ES-I3 (cell line): ENCODE data around the gene NEUROG2.
"Not testable (repeated sequence)": the region's sequence is repeated elsewhere in the genome, so short reads cannot be mapped to it uniquely, and the experiment has no call there.

Experiments used
- H3K36me3 ChIP-seq: 2 replicates; pipeline ENCODE4 v1.6.1; 2013; ENCODE audit warnings: mild to moderate bottlenecking, low read length, control low read depth, moderate library complexity; ENCODE audit not compliant: insufficient read depth
- H3K4me1 ChIP-seq: 2 replicates; pipeline ENCODE4 v1.6.1; 2013; ENCODE audit warnings: mild to moderate bottlenecking, control low read depth, low read length; ENCODE audit not compliant: insufficient read depth
- H3K9ac ChIP-seq: 2 replicates; pipeline ENCODE4 v1.6.1; 2013; ENCODE audit warnings: low read depth, mild to moderate bottlenecking, low read length, moderate library complexity
- H3K9me3 ChIP-seq: 2 replicates; pipeline ENCODE4 v1.6.1; 2013; ENCODE audit warnings: mild to moderate bottlenecking, low read length, moderate library complexity; ENCODE audit not compliant: control insufficient read depth, insufficient read depth

Gene NEUROG2

GRCh38 chr4:112516066-112516470 lies at the start of gene NEUROG2:
NEUROG2 (minus strand) TSS chr4:112516180; CDS start chr4:112515475, 705 bp downstream.
- peak within 1 kb of the TSS; percentile 51; the same call in 1 of the 2 replicates for H3K9ac ChIP-seq
- H3K9me3 ChIP-seq = no peaks in the 10 kb centered on the region
- no peaks in the 10 kb centered on the region for H3K36me3 ChIP-seq
- peaks cover 9% of the 10 kb centered on the region for H3K4me1 ChIP-seq

- H3K9ac ChIP-seq = no peak overlapping the region
- H3K9me3 ChIP-seq = no peaks in the 10 kb centered on the region
- no peaks in the 10 kb centered on the region for H3K4me1 ChIP-seq
- no peaks in the 10 kb centered on the region; the same call in 1 of the 2 replicates for H3K36me3 ChIP-seq
Measured at GRCh38 chr4:112564706-112565270, 48.8 kb upstream of the NEUROG2 start.

- H3K36me3 ChIP-seq = no peaks in the 10 kb centered on the region; the same call in 1 of the 2 replicates
Measured at GRCh38 chr4:112563431-112564200, 47.6 kb upstream of the NEUROG2 start.

GRCh38 chr4:112562254-112562879 lies 46.4 kb upstream of the NEUROG2 start:
- Histone ChIP-seq H3K9me3 (no peaks in the 10 kb centered on the region), H3K36me3 (peaks cover 4% of the 10 kb centered on the region), H3K9ac (no peak overlapping the region), H3K4me1 (no peaks in the 10 kb centered on the region)

More at GRCh38 chr4:112563431-112564200, 47.6 kb upstream of the NEUROG2 start:
- Histone ChIP-seq H3K9ac (no peak overlapping the region), H3K4me1 (no peaks in the 10 kb centered on the region), H3K9me3 (no peaks in the 10 kb centered on the region)

- Histone ChIP-seq H3K9me3 (no peaks in the 10 kb centered on the region), H3K9ac (no peak overlapping the region), H3K4me1 (no peaks in the 10 kb centered on the region), H3K36me3 (peaks cover 4% of the 10 kb centered on the region)
Measured at GRCh38 chr4:112560084-112560483, 44.1 kb upstream of the NEUROG2 start.

DNA sequence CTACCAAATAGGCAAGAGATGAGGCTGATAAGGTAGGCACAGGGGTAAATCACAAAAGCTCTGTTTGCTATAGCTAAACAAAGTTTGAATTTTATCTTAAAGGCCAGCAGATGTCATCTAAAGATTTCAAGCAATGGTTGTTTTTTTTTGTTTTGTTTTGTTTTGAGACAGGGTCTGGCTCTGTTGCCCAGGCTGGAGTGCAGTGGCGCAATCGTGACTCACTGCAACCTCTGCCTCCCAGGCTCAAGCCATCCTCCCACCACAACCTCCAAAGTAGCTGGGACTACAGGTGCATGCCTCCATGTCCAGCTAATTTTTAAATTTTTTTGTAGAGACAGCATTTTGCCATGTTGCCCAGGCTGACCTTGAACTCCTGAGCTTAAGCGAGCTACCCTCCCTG lies 43.1 kb upstream of the NEUROG2 start:
- peaks cover 4% of the 10 kb centered on the region for H3K36me3 ChIP-seq
- no peaks in the 10 kb centered on the region for H3K4me1 ChIP-seq
- H3K9me3 ChIP-seq = no peaks in the 10 kb centered on the region
- no peak overlapping the region for H3K9ac ChIP-seq

GRCh38 chr4:112557676-112558411 lies 41.9 kb upstream of the NEUROG2 start:
- Histone ChIP-seq H3K4me1 (no peaks in the 10 kb centered on the region), H3K9me3 (no peaks in the 10 kb centered on the region), H3K36me3 (peaks cover 4% of the 10 kb centered on the region), H3K9ac (no peak overlapping the region)

DNA sequence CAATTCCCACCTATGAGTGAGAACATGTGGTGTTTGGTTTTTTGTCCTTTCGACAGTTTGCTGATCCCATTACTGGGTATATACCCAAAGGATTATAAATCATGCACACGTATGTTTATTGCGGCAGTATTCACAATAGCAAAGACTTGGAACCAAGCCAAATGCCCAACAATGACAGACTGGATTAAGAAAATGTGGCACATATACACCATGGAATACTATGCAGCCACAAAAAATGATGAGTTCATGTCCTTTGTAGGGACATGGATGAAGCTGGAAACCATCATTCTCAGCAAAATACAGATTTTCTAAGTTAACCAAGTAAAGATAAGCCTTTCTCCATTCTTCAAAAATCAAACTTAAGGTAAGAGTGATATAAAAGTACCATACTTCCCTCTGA lies 38.3 kb upstream of the NEUROG2 start:
- not testable (repeated sequence) for H3K9me3 ChIP-seq, H3K36me3 ChIP-seq, H3K4me1 ChIP-seq, H3K9ac ChIP-seq

- Histone ChIP-seq H3K9ac (no peak overlapping the region), H3K4me1 (no peaks in the 10 kb centered on the region), H3K9me3 (no peaks in the 10 kb centered on the region), H3K36me3 (no peaks in the 10 kb centered on the region; the same call in 1 of the 2 replicates)
Measured at GRCh38 chr4:112552668-112553067, 36.7 kb upstream of the NEUROG2 start.

- Histone ChIP-seq H3K36me3 (no peaks in the 10 kb centered on the region), H3K4me1 (no peaks in the 10 kb centered on the region), H3K9ac (no peak overlapping the region), H3K9me3 (no peaks in the 10 kb centered on the region)
Measured at GRCh38 chr4:112550728-112551127, 34.7 kb upstream of the NEUROG2 start.

DNA sequence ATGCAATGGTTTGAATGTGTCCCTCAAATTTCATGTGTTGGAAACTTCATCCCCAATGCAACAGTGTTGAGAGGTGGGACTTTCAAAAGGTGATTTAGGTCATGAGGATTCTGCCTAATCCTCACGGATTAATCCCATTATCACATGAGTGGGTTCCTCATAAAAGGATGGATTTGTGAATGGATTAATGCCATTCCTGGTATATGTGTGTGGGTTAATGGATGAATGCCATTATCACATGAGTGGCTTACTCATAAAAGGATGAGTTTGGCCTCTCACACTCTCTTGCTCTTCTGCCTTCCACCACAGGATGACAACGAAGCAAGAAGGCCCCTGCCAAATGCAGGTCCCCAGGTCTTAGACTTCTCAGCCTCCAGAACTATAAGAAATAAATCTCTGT lies 30.5 kb upstream of the NEUROG2 start:
- no peak overlapping the region for H3K9ac ChIP-seq
- H3K4me1 ChIP-seq = no peaks in the 10 kb centered on the region
- H3K9me3 ChIP-seq = no peaks in the 10 kb centered on the region
- H3K36me3 ChIP-seq = no peaks in the 10 kb centered on the region

DNA sequence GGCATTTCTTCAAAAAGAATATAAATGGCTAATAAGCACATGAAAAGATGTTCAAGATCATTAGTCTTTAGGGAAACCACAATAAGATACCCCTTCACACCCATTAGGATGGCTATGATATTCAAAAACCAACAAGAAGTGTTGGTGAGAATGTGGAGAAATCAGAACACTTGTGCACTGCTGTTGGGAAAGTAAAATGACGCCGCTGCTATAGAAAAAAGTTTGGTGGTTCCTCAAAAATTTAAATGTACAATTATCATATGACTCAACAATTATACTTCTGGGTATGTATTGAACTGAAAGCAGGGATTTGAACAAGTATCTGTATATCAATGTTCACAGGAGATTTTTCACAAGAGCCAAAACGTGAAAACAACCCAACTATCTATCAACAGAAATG lies 29.4 kb upstream of the NEUROG2 start:
- no peaks in the 10 kb centered on the region for H3K36me3 ChIP-seq
- H3K4me1 ChIP-seq = no peaks in the 10 kb centered on the region
- no peak overlapping the region for H3K9ac ChIP-seq

DNA sequence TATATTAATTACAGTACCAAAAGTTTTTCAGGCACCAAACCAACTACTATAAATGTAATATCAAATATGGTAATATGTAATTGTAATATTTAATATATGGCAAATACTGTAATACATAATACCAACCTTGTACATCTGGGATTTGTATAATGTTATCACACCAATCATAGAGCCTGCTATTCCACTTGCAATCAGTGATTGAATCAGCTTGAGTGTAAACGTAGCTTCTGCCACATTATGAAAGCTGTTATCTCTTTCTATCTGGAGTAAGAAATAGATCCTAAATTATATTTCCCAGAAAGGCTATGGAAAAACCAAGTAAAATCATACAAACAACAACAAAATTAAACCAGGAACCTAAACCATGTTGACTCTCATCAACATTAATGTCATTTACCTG lies 24.7 kb upstream of the NEUROG2 start:
- H3K9ac ChIP-seq = no peak overlapping the region
- H3K36me3 ChIP-seq = no peaks in the 10 kb centered on the region
- H3K4me1 ChIP-seq = no peaks in the 10 kb centered on the region
- H3K9me3 ChIP-seq = no peaks in the 10 kb centered on the region

More for the DNA sequence above, 29.4 kb upstream of the NEUROG2 start:
- H3K9me3 ChIP-seq = no peaks in the 10 kb centered on the region

GRCh38 chr4:112536123-112536522 lies 20.1 kb upstream of the NEUROG2 start:
- H3K9ac ChIP-seq = no peak overlapping the region
- H3K36me3 ChIP-seq = no peaks in the 10 kb centered on the region
- no peaks in the 10 kb centered on the region for H3K9me3 ChIP-seq
- H3K4me1 ChIP-seq = no peaks in the 10 kb centered on the region
